ENCODE data around the gene ZNF433.
A peak's percentile ranks its signal among the peaks of the same experiment; 100 is the strongest.

ZNF433 gene

DNA sequence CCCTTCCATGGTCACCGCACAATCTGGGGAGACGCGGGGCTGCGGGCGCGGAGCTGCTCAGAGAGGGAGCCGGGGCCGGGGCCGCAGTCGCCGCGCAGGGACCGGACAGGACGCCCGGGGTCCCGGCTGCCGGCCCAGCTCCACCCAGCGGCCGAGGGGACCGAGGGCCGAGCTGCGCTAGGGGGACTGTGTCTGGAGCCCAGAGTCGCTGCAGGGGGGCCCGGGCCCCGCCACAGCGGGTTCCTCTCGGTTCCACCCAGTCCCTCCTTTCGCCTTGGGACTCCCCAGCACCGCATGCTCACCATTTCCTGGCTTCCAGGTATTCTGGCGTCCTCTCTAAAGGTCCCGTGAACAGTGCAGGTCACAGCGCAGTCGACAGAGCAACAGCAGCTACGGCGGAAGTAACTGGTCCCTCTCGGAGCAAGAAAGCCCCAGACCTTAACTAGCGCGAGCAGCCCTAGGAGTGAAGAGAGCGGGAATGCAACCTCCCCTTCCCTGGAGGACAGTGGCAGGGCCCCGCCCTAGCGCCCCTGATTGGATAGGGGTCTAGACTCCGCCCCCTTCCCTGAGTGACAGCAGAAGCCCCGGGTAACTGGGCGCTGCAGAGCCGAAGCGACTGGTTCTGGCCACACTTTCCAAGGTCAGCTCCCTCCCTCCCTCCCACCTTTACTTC, 17.2 kb upstream of the ZNF433 start, which contains the start of gene ZNF878:
TSS of gene ZNF878 (minus strand) at position 465 of the 673 bp plus-strand sequence. CDS start at position 305, 160 bp downstream.
- TF ChIP-seq, protein P1, sequence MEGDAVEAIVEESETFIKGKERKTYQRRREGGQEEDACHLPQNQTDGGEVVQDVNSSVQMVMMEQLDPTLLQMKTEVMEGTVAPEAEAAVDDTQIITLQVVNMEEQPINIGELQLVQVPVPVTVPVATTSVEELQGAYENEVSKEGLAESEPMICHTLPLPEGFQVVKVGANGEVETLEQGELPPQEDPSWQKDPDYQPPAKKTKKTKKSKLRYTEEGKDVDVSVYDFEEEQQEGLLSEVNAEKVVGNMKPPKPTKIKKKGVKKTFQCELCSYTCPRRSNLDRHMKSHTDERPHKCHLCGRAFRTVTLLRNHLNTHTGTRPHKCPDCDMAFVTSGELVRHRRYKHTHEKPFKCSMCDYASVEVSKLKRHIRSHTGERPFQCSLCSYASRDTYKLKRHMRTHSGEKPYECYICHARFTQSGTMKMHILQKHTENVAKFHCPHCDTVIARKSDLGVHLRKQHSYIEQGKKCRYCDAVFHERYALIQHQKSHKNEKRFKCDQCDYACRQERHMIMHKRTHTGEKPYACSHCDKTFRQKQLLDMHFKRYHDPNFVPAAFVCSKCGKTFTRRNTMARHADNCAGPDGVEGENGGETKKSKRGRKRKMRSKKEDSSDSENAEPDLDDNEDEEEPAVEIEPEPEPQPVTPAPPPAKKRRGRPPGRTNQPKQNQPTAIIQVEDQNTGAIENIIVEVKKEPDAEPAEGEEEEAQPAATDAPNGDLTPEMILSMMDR (IDR thresholded peaks at IDR 0.05; ENCODE audit: insufficient read depth, low read length): no peak
- TF ChIP-seq SPI1 (IDR thresholded peaks at IDR 0.05; ENCODE audit: borderline replicate concordance, low read depth) (no peak), GABPA (IDR thresholded peaks at IDR 0.05; ENCODE audit: low read depth) (no peak), POLR2AphosphoS5 (IDR thresholded peaks at IDR 0.05; ENCODE audit: low read depth) (no peak)
- TF ChIP-seq, protein P2, sequence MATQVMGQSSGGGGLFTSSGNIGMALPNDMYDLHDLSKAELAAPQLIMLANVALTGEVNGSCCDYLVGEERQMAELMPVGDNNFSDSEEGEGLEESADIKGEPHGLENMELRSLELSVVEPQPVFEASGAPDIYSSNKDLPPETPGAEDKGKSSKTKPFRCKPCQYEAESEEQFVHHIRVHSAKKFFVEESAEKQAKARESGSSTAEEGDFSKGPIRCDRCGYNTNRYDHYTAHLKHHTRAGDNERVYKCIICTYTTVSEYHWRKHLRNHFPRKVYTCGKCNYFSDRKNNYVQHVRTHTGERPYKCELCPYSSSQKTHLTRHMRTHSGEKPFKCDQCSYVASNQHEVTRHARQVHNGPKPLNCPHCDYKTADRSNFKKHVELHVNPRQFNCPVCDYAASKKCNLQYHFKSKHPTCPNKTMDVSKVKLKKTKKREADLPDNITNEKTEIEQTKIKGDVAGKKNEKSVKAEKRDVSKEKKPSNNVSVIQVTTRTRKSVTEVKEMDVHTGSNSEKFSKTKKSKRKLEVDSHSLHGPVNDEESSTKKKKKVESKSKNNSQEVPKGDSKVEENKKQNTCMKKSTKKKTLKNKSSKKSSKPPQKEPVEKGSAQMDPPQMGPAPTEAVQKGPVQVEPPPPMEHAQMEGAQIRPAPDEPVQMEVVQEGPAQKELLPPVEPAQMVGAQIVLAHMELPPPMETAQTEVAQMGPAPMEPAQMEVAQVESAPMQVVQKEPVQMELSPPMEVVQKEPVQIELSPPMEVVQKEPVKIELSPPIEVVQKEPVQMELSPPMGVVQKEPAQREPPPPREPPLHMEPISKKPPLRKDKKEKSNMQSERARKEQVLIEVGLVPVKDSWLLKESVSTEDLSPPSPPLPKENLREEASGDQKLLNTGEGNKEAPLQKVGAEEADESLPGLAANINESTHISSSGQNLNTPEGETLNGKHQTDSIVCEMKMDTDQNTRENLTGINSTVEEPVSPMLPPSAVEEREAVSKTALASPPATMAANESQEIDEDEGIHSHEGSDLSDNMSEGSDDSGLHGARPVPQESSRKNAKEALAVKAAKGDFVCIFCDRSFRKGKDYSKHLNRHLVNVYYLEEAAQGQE (IDR thresholded peaks at IDR 0.05; ENCODE audit: insufficient replicate concordance, low read depth): no peak
- DNase-seq (ENCODE audit: low read depth in 1 of 2, low spot score in 1 of 2): peak in 1 of 2 experiments; percentile 56
- H3K27ac ChIP-seq (replicated peaks): no peak within 1 kb of the TSS
- H3K27me3 ChIP-seq (ENCODE audit: insufficient read depth, poor library complexity, severe bottlenecking): no peaks in the 10 kb centered on the region
- H3K4me3 ChIP-seq (replicated peaks; ENCODE audit: insufficient read depth, low read length): no peak within 1 kb of the TSS

DNA sequence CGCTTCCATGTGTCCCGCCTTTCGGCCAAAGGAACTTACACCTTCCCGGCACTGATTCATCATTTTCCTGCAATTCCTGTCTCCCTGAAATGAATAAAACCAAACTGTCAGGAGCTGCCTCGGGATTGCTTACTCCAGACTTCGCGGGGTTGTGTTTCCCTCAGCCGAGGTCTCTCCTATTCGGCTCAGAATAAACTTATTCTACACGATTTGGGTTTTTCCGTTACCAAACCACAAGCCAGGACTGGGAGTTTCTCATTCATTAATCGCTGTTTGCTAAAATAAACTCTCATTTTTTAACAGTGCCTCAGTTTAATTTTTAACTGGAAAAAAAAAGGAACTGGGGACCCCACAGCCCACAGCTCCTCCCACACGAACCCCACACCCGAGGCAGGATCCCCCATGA, 16.6 kb upstream of the ZNF433 start:
- no peak for DNase-seq (ENCODE audit: low read depth in 1 of 2, low spot score in 1 of 2)
- Histone ChIP-seq H3K27me3 (ENCODE audit: insufficient read depth, poor library complexity, severe bottlenecking) (no peaks in the 10 kb centered on the region), H3K4me3 (replicated peaks; ENCODE audit: insufficient read depth, low read length) (no peak overlapping the region), H3K27ac (replicated peaks) (no peak overlapping the region)
- TF ChIP-seq, protein P1 (IDR thresholded peaks at IDR 0.05; ENCODE audit: insufficient read depth, low read length): no peak
- no peak for TF ChIP-seq POLR2AphosphoS5 (IDR thresholded peaks at IDR 0.05; ENCODE audit: low read depth)
- TF ChIP-seq SPI1 (IDR thresholded peaks at IDR 0.05; ENCODE audit: borderline replicate concordance, low read depth): no peak
- no peak for TF ChIP-seq GABPA (IDR thresholded peaks at IDR 0.05; ENCODE audit: low read depth)
- TF ChIP-seq, protein P2 (IDR thresholded peaks at IDR 0.05; ENCODE audit: insufficient replicate concordance, low read depth): no peak

DNA sequence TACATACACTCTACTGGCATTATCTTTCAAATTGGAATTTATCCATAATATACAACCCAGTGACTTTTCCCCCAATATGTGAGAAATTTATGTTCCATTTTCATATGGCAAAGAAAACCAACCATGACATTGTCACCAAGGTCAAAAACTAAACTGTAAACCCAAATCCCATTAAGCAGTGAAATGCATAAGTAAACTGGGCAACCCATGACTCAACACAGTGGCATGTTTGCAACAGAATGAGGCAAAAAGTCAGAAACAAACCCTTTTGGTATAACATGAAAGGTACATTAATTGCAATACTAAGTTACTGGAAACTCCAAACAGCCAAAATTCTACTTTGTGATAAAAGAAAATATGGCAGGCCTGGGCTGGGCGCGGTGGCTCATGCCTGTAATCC, 12.4 kb upstream of the ZNF433 start:
- Histone ChIP-seq H3K27ac (replicated peaks) (no peak overlapping the region), H3K4me3 (replicated peaks; ENCODE audit: insufficient read depth, low read length) (no peak overlapping the region), H3K27me3 (ENCODE audit: insufficient read depth, poor library complexity, severe bottlenecking) (no peaks in the 10 kb centered on the region)
- DNase-seq (ENCODE audit: low read depth in 1 of 2, low spot score in 1 of 2): no peak
- TF ChIP-seq, protein P2 (IDR thresholded peaks at IDR 0.05; ENCODE audit: insufficient replicate concordance, low read depth): no peak
- no peak for TF ChIP-seq SPI1 (IDR thresholded peaks at IDR 0.05; ENCODE audit: borderline replicate concordance, low read depth)
- TF ChIP-seq, protein P1 (IDR thresholded peaks at IDR 0.05; ENCODE audit: insufficient read depth, low read length): no peak
- TF ChIP-seq POLR2AphosphoS5 (IDR thresholded peaks at IDR 0.05; ENCODE audit: low read depth): no peak
- no peak for TF ChIP-seq GABPA (IDR thresholded peaks at IDR 0.05; ENCODE audit: low read depth)
